Inflammatory macrophage (primary cell): ENCODE measurements around the gene DNAJB2.
A peak's percentile ranks its signal among the peaks of the same experiment; 100 is the strongest.
"Not testable (repeated sequence)": the region's sequence is repeated elsewhere in the genome, so short reads cannot be mapped to it uniquely, and the experiment has no call there.

Experiments used
- DNase-seq, 2 donors: peaks; one replicate each; pipeline ENCODE4 v3.0.0-alpha.2; 2020 to 2022

The DNAJB2 gene

DNA sequence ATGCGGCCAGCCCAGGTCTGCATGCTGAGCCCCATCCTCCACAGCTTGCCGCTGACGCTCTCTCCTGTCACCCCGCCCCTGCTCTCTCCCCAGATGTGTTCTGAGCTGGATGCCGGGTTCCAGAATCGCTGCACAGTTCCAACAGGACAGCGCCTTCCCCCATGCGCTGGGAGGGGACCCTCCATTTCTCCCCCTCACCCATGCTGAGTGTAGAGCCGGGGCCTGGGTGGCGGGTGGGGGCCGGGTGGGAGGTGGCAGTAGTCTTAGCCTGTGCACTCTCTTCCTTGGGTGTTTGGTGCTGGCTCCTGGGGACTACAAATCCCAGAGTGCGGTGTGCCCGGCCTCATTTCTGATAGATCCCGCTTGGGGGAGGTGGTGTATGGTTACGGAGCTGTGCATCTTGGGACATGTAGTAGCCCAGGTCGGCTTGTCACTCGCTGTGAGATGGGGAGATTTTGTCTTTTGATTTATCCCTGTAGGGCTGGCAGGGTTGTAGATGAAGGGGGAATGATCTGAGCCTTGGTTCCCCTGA is 6.8 kb downstream of the DNAJB2 start:
- no peak for DNase-seq

DNA sequence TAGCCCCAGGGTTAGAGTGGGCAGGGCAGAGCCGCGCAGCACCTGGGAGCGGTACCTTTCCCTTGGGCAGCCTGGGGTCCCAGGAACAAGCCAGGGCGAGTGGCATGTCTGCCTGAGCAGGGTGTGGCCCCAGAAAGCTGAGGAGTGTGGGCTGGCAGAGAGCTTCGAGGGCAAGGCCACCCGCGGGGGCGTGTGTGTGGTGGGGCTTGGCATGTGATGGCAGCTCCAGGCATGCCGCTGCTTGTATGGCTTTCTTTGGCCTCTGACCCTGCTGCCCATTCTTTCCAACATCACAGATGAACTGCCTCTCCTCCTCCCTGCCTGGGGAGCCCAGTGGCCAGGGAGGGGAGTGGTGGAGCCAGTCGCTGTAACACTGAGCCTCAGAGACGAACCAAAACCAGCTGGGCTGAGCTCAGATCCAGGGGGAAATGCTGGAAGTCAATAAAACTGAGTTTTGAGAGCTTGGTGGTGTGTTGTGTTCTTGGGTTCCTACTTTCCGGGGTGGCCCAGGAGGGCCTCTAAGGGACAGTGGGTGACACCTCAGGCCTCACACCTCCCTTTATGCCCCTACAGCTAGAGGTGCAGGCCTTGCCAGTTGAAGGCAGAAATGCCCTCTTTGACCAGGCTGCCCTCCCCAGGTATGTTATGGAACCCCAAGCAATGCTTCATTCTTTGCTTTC is 7.4 kb downstream of the DNAJB2 start:
- peak in 1 of 2 donors; percentile 35 for DNase-seq

DNA sequence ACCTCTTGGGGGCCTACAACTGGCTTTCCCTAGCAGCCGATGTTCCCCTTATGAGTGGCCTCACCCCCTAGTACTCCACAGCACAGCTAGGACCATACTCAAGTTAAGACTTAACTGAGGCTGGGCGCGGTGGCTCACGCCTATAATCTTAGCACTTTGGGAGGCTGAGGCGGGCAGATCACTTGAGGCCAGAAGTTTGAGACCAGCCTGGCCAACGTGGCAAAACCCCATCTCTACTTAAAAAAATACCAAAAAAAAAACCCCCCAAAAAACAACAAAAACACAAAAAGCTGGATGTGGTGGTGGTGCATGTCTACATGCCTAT is 7.9 kb downstream of the DNAJB2 start:
- DNase-seq = not testable (repeated sequence)

DNA sequence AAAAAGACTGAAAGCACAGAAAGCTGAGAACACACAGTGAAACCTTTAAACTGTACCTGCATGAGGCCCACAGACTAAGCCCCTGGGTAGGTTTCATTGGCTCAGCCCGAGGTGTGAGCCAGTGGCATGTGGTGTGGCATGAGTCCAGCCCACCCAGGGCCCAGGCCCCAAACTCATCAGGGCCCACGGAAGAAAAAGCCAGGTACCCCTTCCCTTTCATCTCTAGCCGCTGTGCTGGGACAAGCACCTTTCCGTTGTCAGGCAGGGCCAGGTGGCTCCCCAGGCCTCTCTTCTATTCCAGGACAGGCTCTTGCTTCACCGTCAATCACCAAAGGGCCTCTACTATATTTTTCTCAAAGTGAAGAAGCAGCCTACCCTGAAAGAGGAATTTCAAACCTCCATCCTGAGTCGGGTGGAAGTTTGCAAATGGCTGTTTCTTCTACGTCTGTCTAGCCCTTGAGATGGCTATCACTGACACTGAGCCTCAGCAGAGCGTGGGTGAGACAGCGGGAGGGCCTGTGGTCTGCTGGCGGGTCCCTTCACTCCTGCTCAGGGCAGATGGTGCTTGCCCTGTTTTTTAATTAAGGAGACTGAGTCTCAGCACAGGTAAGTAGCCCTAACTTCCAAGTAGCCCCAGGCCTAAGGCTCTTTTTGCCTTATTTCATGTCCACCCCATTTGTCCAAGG is 8.6 kb downstream of the DNAJB2 start:
- no peak for DNase-seq

DNA sequence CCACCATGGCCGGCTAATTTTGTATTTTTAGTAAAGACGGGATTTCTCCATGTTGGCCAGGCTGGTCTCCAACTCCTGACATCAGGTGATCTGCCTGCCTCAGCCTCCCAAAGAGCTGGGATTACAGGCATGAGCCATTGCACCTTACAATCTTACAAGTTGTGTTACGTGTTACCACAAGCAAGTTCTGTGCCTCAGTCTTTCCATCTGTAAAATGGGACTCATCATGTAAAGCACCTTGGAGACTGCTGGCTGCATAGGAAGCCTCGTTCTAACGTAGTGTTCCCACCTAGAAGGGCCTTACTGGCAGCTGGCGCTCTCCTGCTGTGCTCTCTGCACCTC is 10.0 kb downstream of the DNAJB2 start:
- no peak for DNase-seq

DNA sequence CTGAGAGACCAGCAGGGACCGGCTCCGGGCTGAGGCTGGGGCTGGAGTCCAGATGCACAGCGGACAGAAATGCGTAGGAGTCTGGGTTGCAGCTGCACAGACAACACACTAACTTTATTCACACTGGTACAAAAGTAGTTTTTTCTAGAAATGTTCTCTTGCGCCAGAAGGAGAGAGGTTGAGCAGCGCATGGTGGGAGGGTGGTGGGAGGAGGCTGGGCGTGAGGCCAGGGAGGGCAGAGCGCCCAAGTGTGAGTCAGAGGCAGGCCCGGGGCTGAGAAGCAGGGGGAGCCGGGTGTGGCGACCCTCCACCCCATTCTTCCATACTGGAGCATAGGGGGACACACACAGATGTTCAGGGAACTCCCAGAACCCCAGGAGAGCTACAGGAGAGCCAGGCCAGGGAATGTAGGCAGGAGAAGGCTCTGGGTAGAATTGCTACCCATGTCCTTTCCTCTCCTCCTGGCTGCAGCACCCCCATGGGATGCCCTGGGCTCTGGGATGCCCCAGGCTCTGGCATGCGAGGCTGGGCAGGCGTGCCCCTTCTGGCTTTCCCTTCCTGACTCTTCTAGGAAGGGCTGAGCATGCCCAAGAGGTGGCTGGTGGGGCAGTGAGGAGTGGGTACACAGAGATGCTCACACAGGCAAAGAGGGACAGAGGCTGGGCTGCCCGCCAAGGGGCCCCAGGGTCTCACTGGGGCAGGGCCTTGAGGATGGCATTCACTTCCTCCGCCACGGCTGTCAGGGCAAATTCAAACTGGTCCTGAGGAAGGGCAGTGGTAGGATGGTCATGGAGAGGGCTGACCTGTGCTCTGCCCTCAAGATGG is 10.6 kb downstream of the DNAJB2 start:
- peak; percentile 33 to 55 for DNase-seq

DNA sequence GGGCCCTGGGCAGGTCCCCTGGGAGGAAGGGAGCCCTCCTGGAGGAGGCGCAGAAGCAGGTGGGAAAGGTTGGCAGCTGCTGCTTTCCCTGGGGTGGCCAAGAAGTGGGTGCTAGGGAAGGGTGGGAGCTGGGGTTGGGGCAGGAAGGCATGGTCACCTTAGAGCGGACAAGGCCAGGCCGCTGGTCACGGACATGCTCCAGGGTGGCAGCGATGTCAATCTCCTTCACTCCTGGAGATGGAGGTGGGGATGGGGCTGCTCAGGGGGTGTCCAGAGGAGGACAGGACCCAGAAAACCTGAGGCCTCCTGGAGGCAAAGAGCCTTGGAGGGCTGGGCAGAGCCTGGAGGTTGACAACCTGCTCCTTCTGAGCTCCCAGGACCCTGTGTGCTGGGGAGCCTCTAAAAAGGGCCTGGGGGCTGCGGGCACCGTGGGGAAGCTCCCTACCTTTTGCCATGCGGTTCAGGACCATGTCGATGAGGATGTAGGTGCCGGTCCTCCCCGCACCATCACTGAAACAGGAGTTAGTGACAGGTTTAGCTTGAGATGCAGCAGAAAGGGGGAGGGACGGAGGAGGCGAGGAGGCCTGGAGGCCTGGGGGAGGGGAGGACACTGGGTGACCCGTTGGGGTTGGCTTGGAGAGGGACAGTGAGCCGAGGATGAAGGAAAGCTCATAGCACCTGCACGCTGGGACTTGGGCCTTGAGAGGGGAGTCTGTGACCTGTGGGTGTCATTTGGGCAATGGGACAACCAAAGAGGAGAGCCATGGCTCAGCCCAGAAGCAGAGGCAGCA is 11.4 kb downstream of the DNAJB2 start:
- no peak for DNase-seq

DNA sequence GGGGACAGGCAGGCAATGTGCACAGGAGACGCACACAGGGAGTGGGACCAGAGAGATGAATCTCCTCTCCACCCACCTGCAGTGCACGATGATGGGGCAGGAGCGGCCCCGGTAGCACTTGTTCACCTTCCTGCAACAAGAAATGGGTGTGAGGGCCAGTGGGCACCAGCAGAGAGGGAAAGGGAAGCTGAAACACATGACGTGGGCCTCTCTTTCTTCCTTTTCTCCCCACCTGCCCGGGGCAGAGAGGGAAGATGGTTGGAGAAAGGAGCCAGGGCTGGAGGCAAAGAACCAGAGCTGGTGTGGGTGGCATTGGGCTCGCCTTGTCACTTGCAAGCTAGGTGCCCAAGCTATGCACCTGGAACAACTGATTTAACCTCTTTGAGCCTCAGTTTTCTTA is 12.2 kb downstream of the DNAJB2 start:
- no peak for DNase-seq

DNA sequence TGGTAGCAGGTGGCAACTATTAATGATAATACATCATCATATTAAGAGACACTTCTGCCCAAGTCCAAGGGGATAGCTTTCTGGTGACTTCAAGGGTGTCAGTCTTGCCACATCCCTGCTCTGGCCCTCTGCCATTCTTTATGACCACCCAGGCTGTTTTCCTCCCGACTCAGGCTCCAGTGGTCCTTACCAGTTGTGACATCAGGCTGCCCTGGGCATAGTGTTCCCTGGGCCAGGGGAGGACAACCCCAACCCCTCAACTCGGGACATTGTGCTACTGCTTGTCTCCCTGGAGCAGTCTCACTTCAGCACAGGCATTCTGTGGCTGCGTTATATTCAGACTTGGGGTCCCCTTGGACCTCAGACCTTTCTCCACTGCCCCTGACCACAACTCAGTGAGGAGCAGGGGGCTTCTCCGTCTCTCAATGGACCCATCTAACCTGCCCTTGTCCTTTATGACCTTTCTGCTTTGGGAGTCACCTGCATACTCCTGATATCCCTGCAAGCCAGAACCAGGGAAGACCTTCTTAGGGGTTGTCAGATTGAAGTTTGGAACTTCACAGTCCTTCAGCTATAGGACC is 12.8 kb downstream of the DNAJB2 start:
- DNase-seq = no peak

DNA sequence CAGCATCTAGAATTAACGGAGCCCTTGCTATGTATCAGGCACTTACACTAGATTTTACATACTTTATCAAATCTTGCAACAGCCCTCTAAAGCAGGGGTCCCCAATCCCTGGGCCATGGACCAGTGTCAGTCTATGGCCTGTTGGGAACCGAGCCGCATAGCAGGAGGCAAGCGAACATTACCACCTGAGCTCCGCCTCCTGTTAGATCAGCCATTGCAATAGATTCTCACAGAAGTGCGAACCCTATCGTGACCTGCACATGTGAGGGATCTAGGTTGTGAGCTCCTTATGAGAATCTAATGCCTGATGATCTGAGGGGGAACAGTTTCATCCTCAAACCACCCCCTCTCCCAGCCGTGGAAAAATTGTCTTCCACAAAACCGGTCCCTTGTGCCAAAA is 13.4 kb downstream of the DNAJB2 start:
- DNase-seq = no peak

DNA sequence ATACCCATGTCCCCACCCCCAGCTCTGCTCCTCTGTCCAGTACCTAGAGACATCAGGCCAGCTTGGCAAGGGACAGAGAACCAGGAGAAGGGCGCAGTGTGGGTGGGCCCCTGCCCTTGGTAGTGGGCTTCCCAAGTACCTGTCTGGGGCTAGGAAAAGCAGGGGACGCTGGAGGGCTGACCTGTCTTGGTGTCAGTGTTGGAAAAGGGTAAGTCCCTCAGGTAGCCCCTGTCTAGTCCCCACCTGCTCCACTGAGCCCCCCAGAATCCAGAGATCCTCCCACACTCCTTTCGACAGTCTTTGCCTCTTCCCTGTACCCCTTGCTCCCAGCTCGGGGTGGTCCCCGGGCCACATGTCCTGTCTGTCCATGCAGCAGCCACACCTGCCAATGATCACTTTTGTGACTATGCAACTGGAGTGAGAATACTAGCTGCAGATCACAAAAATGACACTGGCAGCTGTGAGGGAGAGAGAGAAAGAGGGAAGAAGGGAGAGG is 14.6 kb downstream of the DNAJB2 start:
- DNase-seq = no peak

DNA sequence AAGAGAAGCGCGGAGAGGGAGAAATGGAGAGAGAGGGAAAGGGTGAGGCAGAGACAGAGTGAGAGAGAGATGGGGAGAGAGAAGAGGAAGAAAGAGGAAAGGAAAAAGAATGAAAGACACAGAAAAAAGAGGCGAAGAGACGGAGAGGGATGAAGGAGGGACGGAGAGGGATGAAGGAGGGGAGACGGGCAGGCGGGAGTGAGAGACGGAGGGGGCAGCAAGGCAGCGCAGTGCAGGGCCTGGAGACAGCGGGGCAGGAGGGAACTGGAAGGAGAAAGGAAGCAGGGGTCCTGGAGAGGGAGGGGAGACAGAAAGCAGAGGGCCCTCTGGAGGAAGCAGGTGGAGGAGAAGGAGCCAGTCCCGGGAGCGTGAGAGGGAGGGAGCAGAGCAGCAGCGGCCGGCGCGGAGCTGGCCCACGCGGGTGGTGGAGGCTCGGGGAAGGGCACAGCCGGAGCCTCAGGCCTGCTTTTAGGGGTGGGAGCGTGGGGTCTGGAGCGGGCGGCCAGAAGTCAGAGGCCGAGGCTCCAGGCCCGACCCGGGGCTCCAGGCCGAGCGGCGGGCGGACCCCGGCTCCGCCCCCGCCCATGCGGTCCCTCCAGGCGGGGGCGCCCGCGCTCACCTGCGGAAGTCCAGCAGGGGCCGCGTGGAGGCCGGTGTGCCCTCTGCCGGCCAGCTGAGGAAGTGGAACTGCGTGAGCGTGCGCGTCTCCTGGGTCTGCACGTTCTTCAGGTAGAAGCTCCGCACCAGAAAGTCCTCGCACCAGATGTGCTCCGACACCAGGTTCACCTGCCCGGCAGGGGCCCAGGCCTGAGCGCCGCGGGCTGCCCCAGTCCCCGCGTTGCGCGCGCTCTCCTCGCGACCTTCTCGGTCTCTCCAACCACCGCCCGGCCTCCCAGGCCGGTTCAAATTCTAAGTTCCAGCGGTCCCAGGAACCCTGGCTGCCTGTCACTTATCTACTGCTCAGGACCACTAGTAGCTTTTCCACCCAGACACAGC is 15.5 kb downstream of the DNAJB2 start:
- DNase-seq = peak; percentile 68 to 82

DNA sequence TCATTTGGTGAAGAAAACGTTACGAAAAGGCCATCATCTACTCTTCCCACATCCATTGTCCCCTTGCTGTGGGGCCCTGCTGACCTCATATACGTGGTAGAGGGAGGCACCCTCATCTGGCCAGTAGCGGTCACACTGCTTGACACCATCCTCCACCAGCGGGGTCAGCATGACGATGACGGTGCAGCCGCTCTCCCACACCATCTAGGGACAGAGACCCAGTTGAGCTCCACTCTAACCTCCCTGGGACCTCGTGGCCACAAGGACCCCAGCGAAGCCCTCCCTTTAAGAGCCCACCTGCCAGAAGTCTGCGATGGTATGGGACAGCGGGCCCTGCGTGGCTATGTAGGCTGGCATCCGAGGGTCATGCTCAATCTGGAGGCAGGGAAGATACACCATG is 17.0 kb downstream of the DNAJB2 start:
- no peak for DNase-seq

DNA sequence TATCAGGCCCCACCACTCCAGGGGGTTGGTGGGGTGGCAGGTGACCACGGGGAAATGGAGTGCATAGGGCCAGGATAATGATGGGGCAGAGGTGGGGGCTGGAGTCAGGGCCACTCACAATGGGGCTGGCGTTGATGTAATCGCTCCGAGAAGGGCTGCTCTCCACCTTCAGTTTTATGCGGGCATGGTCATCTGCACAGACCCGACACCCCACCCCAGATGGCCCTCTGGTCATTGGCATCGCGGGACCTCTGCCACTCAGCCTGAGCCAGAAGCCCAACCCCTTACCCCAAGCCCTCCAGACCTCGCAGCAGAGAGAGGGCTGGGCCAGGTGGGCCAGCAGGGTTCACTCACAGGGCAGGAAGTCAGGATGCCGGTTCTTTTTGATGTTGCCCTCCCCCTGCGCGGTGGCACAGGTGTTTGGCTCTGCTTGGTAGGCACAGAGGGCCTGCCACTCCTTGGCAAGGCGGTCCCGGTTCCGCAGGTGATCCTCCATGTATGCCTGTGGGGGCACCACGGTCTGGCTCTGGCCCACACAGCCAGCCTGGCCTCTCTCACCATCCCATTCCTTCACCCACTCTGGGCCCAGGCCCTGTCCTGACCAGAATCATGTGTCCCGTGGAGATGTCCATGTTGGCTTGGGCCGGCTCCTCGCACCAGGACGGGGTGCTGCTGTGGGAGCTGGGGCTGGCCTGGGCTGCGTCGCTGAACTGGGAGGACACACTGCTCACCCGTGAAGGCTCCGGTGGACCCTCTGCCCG is 17.6 kb downstream of the DNAJB2 start:
- DNase-seq = no peak

DNA sequence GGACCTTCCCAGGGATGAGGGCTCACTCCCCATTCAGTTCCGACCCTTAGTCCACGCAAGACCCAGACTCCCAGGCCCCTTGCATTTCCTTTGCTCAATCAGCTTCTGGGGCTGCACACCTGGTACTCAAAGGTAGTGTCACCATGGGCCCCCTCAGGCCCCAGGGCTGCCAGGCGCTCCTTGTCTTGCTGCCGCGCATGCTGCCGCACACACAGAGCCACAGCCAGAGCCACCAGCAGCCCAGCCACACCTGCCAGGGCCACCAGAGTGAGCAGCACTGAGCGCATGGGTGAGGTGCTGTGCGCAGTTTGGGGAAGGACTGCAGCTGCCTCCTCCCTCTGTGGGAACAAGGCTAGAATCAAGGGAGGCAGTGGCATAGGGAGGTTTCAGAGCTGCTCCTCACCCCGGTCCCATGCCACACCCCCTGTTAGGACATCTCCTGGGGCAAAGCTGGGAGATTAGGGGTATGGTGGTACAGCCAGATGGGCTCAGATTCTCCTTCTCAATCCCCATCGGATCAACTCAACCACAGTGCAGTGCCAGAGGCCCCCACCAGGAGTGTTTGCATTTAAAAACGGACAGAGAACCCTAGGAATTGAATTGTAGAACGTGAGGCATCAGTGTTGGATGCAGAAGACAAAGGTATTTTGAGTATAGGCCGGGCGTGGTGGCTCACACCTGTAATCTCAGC is 18.7 kb downstream of the DNAJB2 start:
- no peak for DNase-seq

DNA sequence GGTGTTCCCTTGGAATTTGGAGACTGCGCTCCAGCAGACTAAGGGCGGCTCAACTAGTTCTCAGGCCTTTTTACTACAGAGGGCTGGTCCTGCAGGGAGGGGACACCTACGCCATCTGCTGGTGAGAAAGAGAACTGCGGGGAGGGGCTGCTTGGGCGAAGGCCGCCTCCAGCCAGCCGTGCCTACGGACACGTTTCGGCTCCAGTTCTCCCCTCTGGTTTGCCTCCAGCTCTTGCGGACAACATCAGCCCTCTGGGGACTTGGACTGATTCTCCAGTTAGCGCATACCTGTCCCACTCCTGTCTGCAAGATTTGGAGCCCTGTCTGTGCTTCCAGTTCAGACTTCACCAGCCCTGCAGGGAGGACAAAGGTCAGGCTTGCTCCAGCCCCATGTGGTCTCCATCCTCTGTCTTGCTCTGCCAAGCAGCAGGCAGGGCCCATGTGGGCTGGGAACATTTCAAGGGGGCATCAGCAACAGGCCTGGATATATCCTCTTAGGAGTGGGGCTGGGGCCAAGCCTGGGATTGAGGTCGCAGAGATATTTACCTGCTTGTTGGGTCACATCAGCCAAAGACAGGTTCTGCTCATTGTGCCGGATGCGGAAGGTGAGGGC is 19.7 kb downstream of the DNAJB2 start:
- peak; percentile 86 to 87 for DNase-seq

DNA sequence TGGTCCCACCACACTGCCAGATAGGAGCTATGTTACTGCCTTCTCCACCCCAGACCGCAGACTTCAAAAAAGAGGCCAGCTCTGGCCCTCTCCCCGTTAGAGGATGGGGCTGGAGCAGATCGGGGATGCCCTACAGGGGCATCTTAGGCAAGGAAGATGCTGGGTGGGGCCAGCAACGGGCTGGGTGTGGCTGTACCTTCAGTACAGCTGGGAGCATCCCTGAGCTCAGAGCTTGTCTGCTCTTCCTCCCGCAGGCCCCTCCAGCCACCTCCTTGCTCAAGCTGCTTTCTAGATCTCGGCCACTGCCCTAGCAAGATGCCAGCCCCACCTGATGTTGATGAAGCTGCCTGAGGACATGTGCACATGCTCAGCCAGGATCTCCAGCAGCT is 20.2 kb downstream of the DNAJB2 start:
- DNase-seq = no peak

DNA sequence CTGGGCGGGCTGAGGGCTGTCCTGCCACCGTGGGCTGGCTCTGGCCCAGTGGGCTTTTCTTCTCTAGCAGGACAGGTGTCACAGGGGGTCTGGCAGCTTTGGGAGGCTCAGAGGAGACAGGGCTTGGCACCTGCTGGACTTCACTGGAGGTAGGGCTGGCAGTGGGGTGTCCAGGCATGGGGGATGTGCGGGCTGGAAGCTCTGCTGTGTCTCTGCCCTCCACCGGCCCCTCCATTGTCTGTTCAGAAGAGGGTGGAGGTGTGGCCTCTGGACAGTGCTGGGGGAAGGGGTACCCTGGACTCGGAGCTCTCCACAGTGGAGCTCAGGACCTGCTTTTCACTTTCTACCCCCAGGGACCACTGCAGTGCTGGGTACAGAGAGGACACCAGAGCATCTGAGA is 20.9 kb downstream of the DNAJB2 start:
- no peak for DNase-seq

DNA sequence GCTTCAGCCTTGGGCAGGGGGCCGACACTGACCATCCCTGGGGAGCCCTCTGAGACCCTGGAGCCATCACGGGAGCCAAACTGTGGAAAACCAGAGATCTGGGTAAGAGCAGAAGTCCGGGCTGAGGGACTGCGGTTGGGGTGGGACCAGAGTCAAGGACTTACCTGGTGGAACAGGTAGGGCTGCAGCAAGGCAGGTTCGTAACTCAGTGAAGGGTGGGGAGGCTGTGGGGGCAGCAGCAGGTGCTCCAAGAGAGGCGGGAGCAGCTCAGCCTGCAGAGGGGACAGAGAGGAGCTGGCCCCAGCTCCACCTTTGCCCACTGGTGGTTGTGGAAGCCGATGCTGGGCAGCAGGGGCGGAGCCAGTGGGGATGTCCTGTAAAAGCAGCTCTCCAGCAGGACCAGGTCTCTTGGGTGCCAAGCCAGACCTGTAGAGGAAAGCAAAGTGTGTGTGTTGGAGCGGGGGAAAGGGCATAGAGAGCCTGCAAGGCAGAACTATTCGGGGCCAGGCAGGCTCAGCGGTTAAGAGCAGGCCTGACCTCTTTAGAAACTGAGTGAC is 23.3 kb downstream of the DNAJB2 start:
- DNase-seq = no peak
